Activated CD8-positive, alpha-beta memory T cell treated with anti-CD3 and anti-CD28 coated beads for 36 hours (primary cell): ENCODE results near the gene FICD. TPM values are rescaled to one million over a fixed set of nuclear protein-coding genes. Genes with fewer than 3 reads are reported as not detected.

Experiments
- CTCF ChIA-PET: fragments of 350-600 bp; sonication (Branson Sonifier 250); formaldehyde crosslinking; loops from one replicate; lab custom pipeline; 2021; ENCODE audit warnings: antibody characterized with exemption; lab: Charles Lee
- POLR2A ChIA-PET: fragments of 350-600 bp; sonication (Branson Sonifier 250); formaldehyde crosslinking; loops from one replicate; lab custom pipeline; 2021; ENCODE audit warnings: antibody characterized with exemption; lab: Charles Lee
- total RNA-seq, 2 experiments: library from RNA; stranded (reverse); gene quantifications; one replicate each; pipeline ENCODE4 v1.2.3, GENCODE V29; 2021

Gene FICD
- total RNA-seq, 2 experiments from 2014 or later, result 4.1 to 4.5 TPM

DNA sequence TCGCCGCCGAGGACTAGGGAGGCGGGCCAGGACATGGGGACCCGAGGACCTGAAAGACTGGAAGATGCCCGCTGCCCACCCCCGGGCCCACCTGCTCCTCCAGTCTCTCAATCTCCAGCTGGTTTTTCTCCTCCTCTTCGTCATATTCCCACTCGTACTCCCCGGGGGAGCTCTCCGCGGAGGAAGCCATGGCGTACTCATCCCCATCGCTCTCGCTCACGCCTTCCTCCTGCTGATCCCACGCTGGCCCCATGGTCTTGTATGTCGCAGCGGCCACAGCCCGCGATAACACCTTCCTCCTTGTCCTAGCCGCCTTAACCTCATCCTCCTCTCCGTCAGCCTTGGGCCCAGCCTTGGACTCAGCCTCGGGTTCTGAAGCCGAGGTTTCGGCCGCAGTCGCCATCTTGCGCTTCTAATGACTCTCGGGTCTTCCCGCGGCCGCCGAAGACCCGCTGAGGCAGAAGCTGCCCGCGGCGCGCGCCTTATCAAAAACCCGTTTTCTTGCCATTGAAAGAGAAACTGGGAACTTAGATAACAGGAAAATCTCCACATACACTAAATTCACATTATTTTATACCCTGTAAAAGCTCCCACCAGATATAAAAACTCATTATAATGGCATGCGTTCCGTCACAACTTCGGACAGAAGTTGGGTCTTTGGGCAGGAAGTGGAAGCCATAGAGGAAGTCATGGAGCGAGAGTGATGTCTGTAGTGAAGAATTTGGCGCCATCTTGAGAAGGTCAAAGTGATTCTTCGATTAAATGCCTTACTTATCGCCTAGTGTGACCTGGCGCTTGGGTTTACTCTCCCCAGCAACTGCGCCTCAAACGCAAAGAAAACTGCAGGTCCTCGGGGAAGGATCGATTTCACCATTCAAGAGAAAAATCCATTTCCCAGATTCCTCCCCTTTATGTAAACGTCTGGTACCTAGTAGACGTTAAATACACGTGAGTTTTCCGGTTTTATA is 46.0 kb downstream of the FICD start, which contains the start of gene SART3:
Gene SART3 (minus strand): TSS at position 422 of the 968 bp plus-strand sequence. CDS start 19 bp downstream, at position 403.
- POLR2A ChIA-PET, result interaction anchor here (0.7 to 5.4 kb wide), 9 partner anchors 11 to 532 kb away, joined by 3 to 65 read pairs (median 3); partner anchors contain the start of genes ALKBH2, SELPLG and SSH1

GRCh38 chr12:108561852-108562347 is 46.8 kb downstream of the FICD start:
- POLR2A ChIA-PET, result interaction anchor here (0.7 to 5.4 kb wide), 8 partner anchors 11 to 296 kb away, joined by 3 to 65 read pairs (median 6); partner anchors contain the start of genes SELPLG and SSH1
- CTCF ChIA-PET, result interaction anchor here (0.6 to 5.2 kb wide), 8 partner anchors 55 to 242 kb away, joined by 3 to 50 read pairs (median 4); partner anchors contain the start of gene SELPLG

More for the DNA sequence above, 46.0 kb downstream of the FICD start, which contains the start of gene SART3:
- CTCF ChIA-PET, result interaction anchor here (0.6 to 5.2 kb wide), 9 partner anchors 7 to 277 kb away, joined by 3 to 50 read pairs (median 4); partner anchors contain the start of gene SELPLG

- ChIA-PET POLR2A (interaction anchor here (0.5 to 5.4 kb wide), 8 partner anchors 10 to 295 kb away, joined by 3 to 65 read pairs (median 6); partner anchors contain the start of genes SELPLG and SSH1), CTCF (interaction anchor here (0.6 to 5.2 kb wide), 7 partner anchors 55 to 242 kb away, joined by 3 to 50 read pairs (median 4); partner anchors contain the start of gene SELPLG)
Measured at GRCh38 chr12:108562348-108563135, 47.5 kb downstream of the FICD start, which contains the start of gene ISCU. ISCU (plus strand) TSS chr12:108562596; CDS start chr12:108562623, 27 bp downstream.

DNA sequence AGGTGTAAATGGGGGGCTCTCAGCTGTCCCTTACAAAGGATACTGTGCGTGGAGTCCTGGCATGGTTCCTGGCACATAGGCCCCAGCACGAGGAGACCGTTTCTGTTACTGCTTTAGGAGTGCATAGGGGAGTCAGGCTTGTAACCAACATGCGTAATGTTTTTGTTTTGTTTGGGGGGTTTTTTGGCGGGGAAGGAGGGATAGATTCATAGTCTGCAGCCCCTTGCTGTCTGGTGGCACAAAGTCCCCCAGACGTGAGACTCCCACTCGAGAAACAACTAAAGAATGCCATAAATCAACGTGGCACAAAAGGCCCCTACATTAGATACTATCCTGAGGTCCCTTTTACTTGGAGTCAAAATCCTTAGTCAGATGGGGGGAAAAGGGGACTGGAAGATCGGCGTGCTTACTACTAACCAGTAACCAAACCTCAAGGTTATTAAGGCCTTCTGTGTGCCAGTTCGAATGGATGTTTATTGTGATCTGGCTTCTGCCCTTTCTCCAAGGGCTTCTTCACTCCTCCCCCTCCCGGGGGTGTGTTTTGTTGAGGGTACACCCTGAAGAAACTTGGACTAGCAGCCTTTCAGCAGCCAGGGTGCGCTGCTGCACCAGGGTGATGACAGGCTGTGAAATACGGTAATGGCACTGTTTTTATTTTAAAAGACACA is 48.2 kb downstream of the FICD start:
- ChIA-PET POLR2A (interaction anchor here (0.6 to 5.4 kb wide), 5 partner anchors 10 to 294 kb away, joined by 3 to 65 read pairs (median 10); partner anchors contain the start of genes SELPLG and SSH1), CTCF (interaction anchor here (1.2 to 8.4 kb wide), 7 partner anchors 54 to 241 kb away, joined by 3 to 129 read pairs (median 10); partner anchors contain the start of gene SELPLG)

- ChIA-PET POLR2A (interaction anchor here (0.6 to 1.2 kb wide), 3 partner anchors 54 to 293 kb away, joined by 3 to 4 read pairs (median 3); partner anchors contain the start of gene SSH1), CTCF (interaction anchor here (0.6 to 8.4 kb wide), 6 partner anchors 12 to 239 kb away, joined by 3 to 129 read pairs (median 6); no protein-coding TSS in a partner anchor)
Measured at GRCh38 chr12:108563804-108564151, 48.7 kb downstream of the FICD start.

- ChIA-PET CTCF (interaction anchor here (0.9 to 8.4 kb wide), 5 partner anchors 54 to 238 kb away, joined by 3 to 129 read pairs (median 10); no protein-coding TSS in a partner anchor), POLR2A (interaction anchor here (1.2 kb wide), 1 partner anchor 53 kb away, joined by 4 read pairs; no protein-coding TSS in a partner anchor)
Measured at GRCh38 chr12:108564724-108565123, 49.6 kb downstream of the FICD start.

GRCh38 chr12:108565146-108565545 is 50.1 kb downstream of the FICD start:
- POLR2A ChIA-PET, result interaction anchor here (1.2 kb wide), 1 partner anchor 53 kb away, joined by 4 read pairs; no protein-coding TSS in a partner anchor

DNA sequence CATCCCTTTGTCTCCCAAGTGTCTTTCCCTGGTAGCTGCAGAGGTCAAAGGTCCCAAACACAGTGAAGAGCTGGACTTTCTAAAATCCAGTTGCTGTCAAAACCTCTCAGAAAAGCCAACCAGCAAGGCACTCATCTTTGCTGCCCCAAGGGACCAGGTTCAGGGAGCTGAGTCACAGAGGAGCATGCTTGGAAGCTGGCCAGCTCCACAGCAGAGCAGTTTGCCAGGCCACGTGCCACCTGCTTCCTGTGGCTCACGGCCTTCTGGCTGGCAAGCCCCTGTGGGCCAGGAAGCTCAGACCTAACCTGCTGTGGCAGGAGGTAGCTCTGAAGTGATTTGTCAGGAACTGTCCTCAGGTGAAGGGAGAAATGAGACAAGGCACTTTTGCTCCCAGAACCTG is 50.9 kb downstream of the FICD start:
- ChIA-PET POLR2A (interaction anchor here (0.5 to 1.0 kb wide), 3 partner anchors 51 to 68 kb away, joined by 5 to 8 read pairs (median 6); partner anchors contain the start of gene SELPLG), CTCF (interaction anchor here (0.6 to 8.4 kb wide), 3 partner anchors 53 to 98 kb away, joined by 4 to 129 read pairs (median 4); no protein-coding TSS in a partner anchor)

More at GRCh38 chr12:108565146-108565545, 50.1 kb downstream of the FICD start:
- CTCF ChIA-PET, result interaction anchor here (1.9 to 8.4 kb wide), 2 partner anchors 54 to 70 kb away, joined by 10 to 129 read pairs; no protein-coding TSS in a partner anchor

- POLR2A ChIA-PET, result interaction anchor here (1.0 kb wide), 1 partner anchor 51 kb away, joined by 6 read pairs; no protein-coding TSS in a partner anchor
- CTCF ChIA-PET, result interaction anchor here (1.4 to 8.4 kb wide), 2 partner anchors 53 to 98 kb away, joined by 4 to 129 read pairs; no protein-coding TSS in a partner anchor
Measured at GRCh38 chr12:108566452-108566851, 51.4 kb downstream of the FICD start.

DNA sequence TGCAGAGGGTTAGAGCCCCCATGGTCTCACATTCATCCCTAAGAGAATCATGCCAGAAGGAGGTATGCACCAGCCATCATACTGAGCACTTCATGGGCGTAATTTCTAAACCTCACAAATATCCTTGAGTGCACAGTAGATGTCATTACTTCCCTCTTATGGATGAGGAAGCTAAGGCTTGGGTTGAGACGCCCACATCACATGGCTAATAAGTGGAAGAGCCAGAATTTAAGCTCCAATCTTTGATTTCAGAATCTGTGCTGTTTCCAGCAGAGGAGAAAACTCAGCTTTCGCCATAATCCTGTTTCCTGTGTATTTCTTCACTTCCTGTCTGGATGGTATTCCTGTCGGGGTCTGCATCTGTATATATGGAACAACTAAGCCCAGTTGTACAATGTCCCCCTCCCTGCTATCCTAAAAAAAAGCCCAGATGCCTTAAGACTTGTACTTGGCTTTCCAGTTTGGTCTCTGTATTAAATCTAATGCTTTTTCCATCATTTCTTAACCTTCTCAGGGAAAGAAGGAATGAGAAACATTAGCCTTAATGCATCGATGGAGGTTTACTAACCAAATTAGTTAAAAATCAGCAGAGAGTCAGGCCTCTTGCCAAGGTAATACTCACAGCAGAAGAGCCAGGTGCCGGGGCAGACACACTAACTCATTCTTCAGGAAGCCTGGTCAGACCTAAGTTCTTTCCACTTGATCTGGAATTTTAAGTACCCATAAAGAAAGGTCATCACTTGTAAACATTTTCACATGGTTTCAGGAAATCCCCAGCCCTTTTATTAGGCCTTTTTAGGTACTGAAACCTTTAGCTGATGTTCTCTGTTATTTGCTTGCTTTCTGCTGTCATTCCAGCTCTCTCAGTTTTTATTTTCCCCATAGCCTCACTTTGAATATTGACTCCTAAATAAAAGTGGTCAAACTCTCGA is 52.6 kb downstream of the FICD start:
- ChIA-PET CTCF (interaction anchor here (1.1 to 8.4 kb wide), 4 partner anchors 8 to 68 kb away, joined by 5 to 129 read pairs (median 11); partner anchors contain the start of gene SART3), POLR2A (interaction anchor here (1.0 to 2.3 kb wide), 5 partner anchors 8 to 66 kb away, joined by 3 to 16 read pairs (median 5); partner anchors contain the start of gene SELPLG)

DNA sequence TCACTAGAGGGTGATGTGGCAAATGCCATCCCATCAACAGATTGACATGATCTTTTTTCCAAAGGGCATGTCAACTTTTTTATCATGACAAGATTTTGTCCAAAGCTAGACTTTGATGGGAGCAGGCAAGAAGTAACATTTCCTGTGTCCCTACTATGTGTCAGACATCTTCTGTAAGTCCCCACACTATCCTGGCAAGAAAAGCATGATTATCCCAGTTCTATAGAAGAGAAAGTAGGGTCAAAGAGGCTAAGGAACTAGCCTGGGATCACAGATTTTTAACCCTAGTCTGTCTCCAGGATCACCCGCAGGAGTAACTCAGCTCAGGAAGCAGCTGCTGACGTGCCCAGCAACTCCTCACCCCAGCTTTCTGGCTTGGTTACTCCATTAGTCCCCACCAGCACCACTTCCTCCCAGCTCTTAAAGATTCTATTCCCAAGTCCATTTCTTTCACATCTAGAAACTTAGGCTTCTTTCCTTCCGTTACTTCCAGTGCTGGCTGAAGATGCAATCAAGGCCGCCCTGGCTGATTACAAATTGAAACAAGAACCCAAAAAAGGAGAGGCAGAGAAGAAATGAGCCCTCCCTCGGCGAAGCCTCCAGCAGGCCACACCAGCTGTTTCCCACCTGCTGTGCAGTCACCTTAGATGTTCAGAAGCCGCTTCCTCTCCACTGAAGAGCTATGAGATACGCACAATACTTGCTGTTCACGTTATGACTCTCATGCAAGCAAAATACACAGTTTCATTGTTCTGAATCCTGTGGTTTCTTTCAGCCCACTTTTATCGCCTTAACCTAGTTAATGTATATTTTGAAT is 53.5 kb downstream of the FICD start:
- ChIA-PET CTCF (interaction anchor here (0.7 to 8.4 kb wide), 4 partner anchors 9 to 270 kb away, joined by 3 to 129 read pairs (median 11); partner anchors contain the start of gene SART3), POLR2A (interaction anchor here (1.0 to 2.3 kb wide), 6 partner anchors 9 to 66 kb away, joined by 3 to 16 read pairs (median 6); partner anchors contain the start of gene SELPLG)
